ENCODE data around the gene ENO3.

- TF ChIP-seq, protein P1, sequence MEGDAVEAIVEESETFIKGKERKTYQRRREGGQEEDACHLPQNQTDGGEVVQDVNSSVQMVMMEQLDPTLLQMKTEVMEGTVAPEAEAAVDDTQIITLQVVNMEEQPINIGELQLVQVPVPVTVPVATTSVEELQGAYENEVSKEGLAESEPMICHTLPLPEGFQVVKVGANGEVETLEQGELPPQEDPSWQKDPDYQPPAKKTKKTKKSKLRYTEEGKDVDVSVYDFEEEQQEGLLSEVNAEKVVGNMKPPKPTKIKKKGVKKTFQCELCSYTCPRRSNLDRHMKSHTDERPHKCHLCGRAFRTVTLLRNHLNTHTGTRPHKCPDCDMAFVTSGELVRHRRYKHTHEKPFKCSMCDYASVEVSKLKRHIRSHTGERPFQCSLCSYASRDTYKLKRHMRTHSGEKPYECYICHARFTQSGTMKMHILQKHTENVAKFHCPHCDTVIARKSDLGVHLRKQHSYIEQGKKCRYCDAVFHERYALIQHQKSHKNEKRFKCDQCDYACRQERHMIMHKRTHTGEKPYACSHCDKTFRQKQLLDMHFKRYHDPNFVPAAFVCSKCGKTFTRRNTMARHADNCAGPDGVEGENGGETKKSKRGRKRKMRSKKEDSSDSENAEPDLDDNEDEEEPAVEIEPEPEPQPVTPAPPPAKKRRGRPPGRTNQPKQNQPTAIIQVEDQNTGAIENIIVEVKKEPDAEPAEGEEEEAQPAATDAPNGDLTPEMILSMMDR (IDR thresholded peaks at IDR 0.05) = no peak
- TF ChIP-seq POLR2A (IDR thresholded peaks at IDR 0.05) = peak in 1 of 2 donors; percentile 42
These were observed 23.3 kb downstream of the ENO3 start for GRCh38 chr17:4974115-4974670.
